ENCODE measurements around the gene SRGAP3. TPM values are rescaled to one million over a fixed set of nuclear protein-coding genes. Genes with fewer than 3 reads are reported as not detected.
"Not testable (repeated sequence)": the region's sequence is repeated elsewhere in the genome, so short reads cannot be mapped to it uniquely, and the experiment has no call there.

SRGAP3 gene
- total RNA-seq, 1 experiment from 2014 or later: 0.24 TPM

DNA sequence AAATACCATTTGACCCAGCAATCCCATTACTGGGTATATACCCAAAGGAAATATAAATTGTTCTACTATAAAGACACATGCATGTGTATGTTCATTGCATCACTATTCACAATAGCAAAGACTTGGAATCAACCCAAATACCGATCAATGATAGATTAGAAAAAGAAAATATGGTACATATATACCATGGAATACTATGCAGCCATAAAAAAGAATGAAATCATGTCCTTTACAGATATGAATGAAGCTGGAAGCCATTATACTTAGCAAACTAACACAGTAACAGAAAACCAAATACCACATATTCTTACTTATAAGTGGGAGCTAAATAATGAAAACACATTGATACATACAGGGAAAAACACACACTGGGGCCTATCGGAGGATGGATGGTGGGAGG lies 164.0 kb downstream of the SRGAP3 start:
- not testable (repeated sequence) for H3K9me3 ChIP-seq (replicated peaks); DNase-seq (ENCODE audit: low read depth in 1 of 2, low spot score in 2 of 2); H3K4me3 ChIP-seq; H3K4me1 ChIP-seq (replicated peaks); H3K27me3 ChIP-seq (replicated peaks); H3K27ac ChIP-seq; H3K36me3 ChIP-seq

DNA sequence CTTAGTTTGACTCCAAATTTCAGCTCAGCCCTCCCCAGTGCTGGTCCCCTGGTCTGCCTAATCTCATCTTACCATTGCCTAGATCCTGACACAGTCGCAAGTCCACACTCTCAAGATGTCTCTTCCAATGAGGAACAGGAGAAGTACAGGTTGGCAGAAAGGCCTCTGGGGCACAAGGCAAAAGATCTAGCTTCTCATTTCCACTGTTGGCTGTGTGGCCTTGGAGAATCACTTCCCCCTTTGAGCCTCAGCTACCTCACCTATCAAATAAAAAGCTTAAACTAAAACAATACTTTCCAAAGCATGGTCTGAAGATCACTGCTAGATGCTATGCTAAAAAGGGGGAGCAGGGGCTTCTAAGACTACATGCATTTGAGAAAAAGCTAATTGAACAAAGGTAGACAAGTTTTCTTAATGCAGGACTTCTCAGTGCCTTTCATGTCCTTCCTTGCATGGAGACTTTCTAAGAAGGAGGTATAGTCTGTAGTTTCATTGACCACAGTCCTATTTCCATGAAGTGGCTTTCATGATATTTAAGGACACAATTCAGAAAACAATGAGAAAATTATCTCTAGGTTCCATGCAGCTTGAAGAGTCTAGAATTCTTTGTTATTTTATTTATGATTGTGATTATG lies 168.1 kb downstream of the SRGAP3 start:
- no peak overlapping the region for H3K4me3 ChIP-seq
- no peaks in the 10 kb centered on the region for H3K27me3 ChIP-seq (replicated peaks)
- no peaks in the 10 kb centered on the region for H3K4me1 ChIP-seq (replicated peaks)
- no peaks in the 10 kb centered on the region for H3K36me3 ChIP-seq
- H3K27ac ChIP-seq: no peak overlapping the region
- DNase-seq (ENCODE audit: low read depth in 1 of 2, low spot score in 2 of 2): no peak
- no peaks in the 10 kb centered on the region for H3K9me3 ChIP-seq (replicated peaks)

DNA sequence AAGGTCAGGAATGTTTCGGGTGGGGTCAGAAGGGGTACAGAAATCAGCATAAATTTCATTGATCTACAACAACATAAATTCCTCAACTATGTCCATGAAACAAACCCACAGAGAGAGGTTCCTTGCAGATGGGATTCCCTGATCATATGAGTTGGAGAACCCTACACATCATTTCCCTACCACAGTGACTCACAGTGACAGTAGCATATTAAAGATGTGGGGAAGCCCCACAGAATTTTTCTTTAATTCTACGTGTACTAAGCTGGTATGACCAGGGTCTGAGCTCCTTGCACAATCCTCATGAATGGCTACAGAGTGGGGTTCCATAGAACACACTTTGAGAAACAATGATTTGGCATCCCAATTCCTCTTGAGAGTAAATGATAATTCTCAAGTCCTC lies 169.3 kb downstream of the SRGAP3 start:
- H3K4me3 ChIP-seq: no peak overlapping the region
- no peak overlapping the region for H3K27ac ChIP-seq
- no peak for DNase-seq (ENCODE audit: low read depth in 1 of 2, low spot score in 2 of 2)
- no peaks in the 10 kb centered on the region for H3K36me3 ChIP-seq
- H3K4me1 ChIP-seq (replicated peaks): no peaks in the 10 kb centered on the region
- H3K9me3 ChIP-seq (replicated peaks): no peaks in the 10 kb centered on the region
- H3K27me3 ChIP-seq (replicated peaks): no peaks in the 10 kb centered on the region

DNA sequence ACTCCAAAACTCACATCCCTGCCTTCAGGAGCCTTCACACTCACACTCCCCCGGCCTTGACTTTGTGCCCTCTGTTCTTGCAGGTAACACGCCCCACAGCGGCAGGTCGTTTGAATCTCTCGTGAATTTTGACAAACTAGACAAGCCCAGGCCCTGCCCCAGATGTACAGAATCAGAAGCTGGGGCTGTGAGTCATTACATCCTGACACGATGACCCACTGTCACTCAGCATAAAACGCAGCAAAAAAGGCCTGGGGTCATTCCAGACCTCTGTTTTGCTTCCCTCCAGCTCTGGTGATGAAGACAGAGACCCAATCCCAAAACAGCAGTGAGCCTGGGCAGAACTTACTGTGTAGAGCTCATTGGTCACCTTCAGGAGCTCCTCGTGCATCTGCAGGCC lies 169.8 kb downstream of the SRGAP3 start:
- H3K9me3 ChIP-seq (replicated peaks): no peaks in the 10 kb centered on the region
- no peak overlapping the region for H3K27ac ChIP-seq
- H3K36me3 ChIP-seq: no peaks in the 10 kb centered on the region
- H3K4me1 ChIP-seq (replicated peaks): no peaks in the 10 kb centered on the region
- no peak overlapping the region for H3K4me3 ChIP-seq
- DNase-seq (ENCODE audit: low read depth in 1 of 2, low spot score in 2 of 2): no peak
- H3K27me3 ChIP-seq (replicated peaks): no peaks in the 10 kb centered on the region

DNA sequence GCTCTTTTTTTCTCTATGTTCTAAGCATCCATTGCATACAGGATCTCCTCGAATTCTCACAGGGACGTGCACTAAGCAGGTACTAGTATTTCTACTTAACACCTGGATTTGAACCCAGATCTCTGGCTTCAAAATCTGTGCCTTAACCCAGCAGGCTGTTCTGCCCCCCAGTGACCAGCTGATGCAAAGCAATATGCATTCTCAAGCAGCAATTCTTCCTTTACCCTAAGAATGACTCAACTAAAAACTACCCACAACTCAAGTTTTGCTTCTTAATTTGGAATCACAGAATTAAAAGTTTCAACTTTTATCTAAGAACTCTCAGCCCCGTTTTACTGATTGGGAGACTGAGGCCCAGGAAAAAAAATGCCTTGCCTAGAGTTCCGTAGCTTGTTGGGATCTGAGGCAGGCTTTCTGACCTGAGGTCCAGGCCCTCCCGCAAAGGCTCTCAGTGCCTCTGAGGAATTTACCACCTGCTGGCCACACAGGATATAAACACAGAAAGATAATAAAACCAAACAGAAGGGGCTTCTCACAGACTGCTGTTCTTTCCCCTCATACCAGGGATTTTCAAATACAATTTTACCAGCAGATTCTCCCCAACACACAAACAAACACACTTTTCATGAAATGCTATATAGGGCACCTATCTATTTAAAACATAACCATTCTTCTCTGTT lies 170.7 kb downstream of the SRGAP3 start:
- Histone ChIP-seq H3K36me3 (no peaks in the 10 kb centered on the region), H3K4me1 (replicated peaks) (no peaks in the 10 kb centered on the region), H3K4me3 (no peak overlapping the region), H3K27ac (no peak overlapping the region), H3K27me3 (replicated peaks) (no peaks in the 10 kb centered on the region), H3K9me3 (replicated peaks) (no peaks in the 10 kb centered on the region)
- DNase-seq (ENCODE audit: low read depth in 1 of 2, low spot score in 2 of 2): no peak

DNA sequence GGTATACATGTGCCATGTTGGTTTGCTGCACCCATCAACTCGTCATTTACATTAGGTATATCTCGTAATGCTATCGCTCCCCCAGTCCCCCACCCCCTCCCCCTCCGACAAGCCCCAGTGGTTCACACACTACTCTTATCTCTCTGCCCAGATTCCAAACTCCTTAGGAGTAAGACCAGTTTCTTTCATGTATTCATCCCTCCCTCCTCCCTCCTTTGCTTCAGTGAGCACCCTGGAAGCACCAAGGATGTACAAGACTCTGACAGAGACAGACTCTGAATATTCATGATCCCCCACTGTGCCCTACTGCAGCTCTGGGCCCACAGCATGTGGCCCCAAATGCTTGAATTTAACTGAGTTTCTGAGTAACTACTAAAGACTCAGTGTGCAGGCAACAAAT lies 172.4 kb downstream of the SRGAP3 start:
- H3K4me1 ChIP-seq (replicated peaks): no peaks in the 10 kb centered on the region
- no peak overlapping the region for H3K4me3 ChIP-seq
- H3K27me3 ChIP-seq (replicated peaks): no peaks in the 10 kb centered on the region
- H3K36me3 ChIP-seq: no peaks in the 10 kb centered on the region
- no peaks in the 10 kb centered on the region for H3K9me3 ChIP-seq (replicated peaks)
- no peak for DNase-seq (ENCODE audit: low read depth in 1 of 2, low spot score in 2 of 2)
- H3K27ac ChIP-seq: no peak overlapping the region

DNA sequence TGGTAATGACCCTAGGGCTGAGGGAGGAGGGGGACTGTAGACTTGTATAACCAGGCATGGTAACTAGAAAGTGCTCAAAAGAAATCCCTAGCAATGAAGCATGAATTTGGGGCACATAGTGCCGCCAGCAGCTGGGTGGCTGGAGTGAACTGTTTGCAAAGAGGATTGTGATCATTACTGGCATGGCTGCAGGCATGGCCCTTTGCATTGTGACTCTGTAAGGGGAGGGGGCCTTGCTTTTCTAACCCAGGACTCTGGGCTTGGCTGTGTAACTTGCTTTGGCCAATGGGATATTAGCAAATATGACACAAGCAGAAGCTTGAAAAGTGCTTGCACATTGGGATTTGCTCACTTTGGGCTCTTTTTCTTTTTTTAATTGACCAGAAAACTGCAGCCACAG lies 173.7 kb downstream of the SRGAP3 start:
- Histone ChIP-seq H3K4me1 (replicated peaks) (no peaks in the 10 kb centered on the region), H3K4me3 (no peak overlapping the region), H3K9me3 (replicated peaks) (no peaks in the 10 kb centered on the region), H3K27me3 (replicated peaks) (no peaks in the 10 kb centered on the region), H3K27ac (no peak overlapping the region), H3K36me3 (no peaks in the 10 kb centered on the region)
- no peak for DNase-seq (ENCODE audit: low read depth in 1 of 2, low spot score in 2 of 2)

DNA sequence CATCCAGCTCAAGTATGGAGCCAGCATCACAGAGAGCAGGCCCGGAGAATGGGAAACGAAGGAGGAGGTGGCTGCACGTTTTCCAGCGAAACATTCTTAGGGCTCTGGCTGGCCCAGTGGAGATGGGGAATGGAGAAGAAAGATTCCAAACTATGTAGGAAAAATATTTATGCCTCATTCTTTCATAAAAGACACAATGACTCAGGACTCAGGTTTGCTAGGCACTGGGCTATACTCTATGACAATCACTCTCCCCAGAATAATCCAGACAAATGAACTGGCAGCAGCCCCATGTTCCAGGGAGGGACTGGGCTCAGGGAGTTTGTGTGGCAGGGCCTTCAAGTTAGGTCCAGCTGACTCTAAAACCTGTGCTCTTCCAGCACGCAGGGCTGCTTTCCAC lies 175.4 kb downstream of the SRGAP3 start:
- no peaks in the 10 kb centered on the region for H3K9me3 ChIP-seq (replicated peaks)
- H3K4me1 ChIP-seq (replicated peaks): no peaks in the 10 kb centered on the region
- H3K36me3 ChIP-seq: no peaks in the 10 kb centered on the region
- no peak for DNase-seq (ENCODE audit: low read depth in 1 of 2, low spot score in 2 of 2)
- H3K27ac ChIP-seq: no peak overlapping the region
- no peaks in the 10 kb centered on the region for H3K27me3 ChIP-seq (replicated peaks)
- no peak overlapping the region for H3K4me3 ChIP-seq

DNA sequence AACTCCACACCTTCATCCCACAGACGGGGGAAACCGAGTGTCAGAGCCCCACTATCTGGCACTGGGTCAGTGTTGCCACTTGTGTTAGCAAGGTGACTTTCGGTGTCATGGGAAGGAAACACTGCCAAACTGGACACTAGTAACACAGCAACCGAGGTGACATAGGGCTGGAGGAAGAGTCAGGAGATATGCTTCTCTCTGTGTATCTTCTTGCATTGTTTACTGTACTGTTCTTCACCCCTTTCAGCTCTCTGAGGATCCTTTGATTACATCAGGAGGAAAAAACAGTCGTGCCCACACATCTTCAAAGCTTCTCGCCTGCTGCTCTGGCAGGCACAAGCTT lies 176.8 kb downstream of the SRGAP3 start:
- no peaks in the 10 kb centered on the region for H3K27me3 ChIP-seq (replicated peaks)
- H3K9me3 ChIP-seq (replicated peaks): no peaks in the 10 kb centered on the region
- H3K36me3 ChIP-seq: no peaks in the 10 kb centered on the region
- H3K4me3 ChIP-seq: no peak overlapping the region
- H3K4me1 ChIP-seq (replicated peaks): no peaks in the 10 kb centered on the region
- DNase-seq (ENCODE audit: low read depth in 1 of 2, low spot score in 2 of 2): no peak
- H3K27ac ChIP-seq: no peak overlapping the region

DNA sequence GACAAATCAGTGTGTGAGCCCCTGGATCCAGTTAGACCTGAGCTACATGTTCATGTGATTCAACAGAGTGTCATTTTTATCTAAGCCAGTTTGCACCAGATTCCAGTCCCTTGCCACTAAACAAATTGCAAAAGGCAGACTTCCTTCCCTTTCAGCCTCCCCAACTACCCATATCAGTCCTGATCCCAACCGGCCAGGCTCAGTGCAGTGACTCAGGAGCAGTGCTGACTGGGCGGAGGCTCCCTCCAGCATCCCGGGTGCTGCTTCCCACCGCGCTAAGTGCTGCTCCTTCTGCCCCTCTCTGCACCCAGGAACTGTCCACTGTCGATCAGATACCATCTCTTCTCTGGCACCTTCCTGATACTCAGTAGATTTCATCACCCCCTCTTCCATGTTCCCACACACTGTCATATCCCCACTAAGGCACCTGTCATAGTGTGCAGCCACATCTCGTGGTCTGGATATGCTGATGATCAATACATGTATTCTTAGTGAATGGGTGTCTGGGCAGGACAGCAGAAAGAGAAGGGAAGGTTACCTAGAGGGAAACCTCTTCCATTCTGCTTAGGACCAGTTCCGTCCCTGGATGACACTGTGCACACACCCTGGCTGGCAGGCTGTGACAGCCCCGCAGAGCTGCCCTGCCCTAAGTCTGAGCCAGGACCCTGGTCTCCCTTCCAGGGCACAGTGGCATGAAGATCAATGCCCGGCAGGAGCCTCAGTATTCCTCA lies 177.3 kb downstream of the SRGAP3 start:
- Histone ChIP-seq H3K4me3 (no peak overlapping the region), H3K27me3 (replicated peaks) (no peaks in the 10 kb centered on the region), H3K9me3 (replicated peaks) (no peaks in the 10 kb centered on the region), H3K4me1 (replicated peaks) (no peaks in the 10 kb centered on the region), H3K36me3 (no peaks in the 10 kb centered on the region), H3K27ac (no peak overlapping the region)
- no peak for DNase-seq (ENCODE audit: low read depth in 1 of 2, low spot score in 2 of 2)

DNA sequence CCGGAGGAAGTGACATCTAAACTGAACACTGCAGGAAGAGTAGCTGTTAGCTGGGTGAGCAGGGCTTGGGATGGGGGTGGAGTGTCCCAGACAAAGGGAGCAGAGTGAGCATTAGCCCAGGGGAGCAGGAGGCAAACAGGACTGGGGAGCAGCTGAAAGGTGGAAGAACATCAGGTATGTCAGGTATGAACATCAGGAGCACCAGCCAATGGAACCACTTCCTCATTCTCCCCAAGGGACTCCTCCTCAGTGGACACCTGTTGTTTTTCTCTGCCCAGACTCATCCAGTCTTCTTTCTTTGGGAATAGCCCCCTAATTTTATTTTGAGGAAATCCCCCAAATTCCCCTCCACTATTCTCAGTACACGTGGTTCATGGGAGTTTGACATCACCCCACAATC lies 178.5 kb downstream of the SRGAP3 start:
- Histone ChIP-seq H3K4me1 (replicated peaks) (no peaks in the 10 kb centered on the region), H3K4me3 (no peak overlapping the region), H3K9me3 (replicated peaks) (no peaks in the 10 kb centered on the region), H3K27ac (no peak overlapping the region), H3K36me3 (no peaks in the 10 kb centered on the region), H3K27me3 (replicated peaks) (no peaks in the 10 kb centered on the region)
- DNase-seq (ENCODE audit: low read depth in 1 of 2, low spot score in 2 of 2): no peak

DNA sequence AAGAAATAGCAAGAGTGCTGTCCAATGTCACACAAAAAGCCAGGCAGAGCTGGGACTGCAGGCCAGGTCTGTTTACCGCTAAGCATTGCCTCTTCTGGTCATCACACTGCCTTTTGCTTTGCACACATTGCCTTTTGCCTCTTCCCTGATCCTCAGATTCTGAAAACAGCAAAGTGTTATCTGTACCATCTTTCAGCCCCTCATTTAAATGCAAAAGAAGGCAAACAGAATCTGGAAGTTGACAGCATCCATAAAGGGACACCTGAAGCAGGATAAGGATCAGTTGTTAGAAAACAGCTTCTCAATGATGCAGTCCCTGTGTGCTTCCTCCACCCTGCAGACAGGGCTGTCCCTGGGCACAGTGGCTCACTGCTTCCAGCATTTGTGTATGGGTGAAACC lies 179.5 kb downstream of the SRGAP3 start:
- H3K9me3 ChIP-seq (replicated peaks): no peaks in the 10 kb centered on the region
- no peaks in the 10 kb centered on the region for H3K36me3 ChIP-seq
- no peak for DNase-seq (ENCODE audit: low read depth in 1 of 2, low spot score in 2 of 2)
- no peaks in the 10 kb centered on the region for H3K4me1 ChIP-seq (replicated peaks)
- H3K4me3 ChIP-seq: no peak overlapping the region
- no peak overlapping the region for H3K27ac ChIP-seq
- no peaks in the 10 kb centered on the region for H3K27me3 ChIP-seq (replicated peaks)

DNA sequence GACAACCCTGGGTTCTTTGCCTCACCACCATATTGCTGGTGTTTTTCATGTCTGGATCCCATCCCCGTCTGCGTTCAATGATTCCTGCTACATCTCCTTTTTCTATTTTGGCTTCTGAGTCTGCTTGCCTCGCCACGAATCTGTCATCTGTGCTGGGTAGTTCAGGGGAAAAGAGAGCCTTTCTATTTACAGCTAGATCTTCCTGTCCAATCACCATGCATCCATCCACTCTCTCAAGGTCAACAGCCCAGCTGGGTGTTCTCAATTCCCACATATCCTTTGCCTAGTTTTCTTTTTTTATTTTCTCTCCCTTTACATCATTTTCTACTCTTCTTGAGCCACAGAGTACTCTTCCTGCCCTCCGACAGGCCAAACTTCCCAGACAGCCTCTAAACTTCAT lies 181.4 kb downstream of the SRGAP3 start:
- Histone ChIP-seq H3K4me1 (replicated peaks) (no peaks in the 10 kb centered on the region), H3K9me3 (replicated peaks) (no peaks in the 10 kb centered on the region), H3K4me3 (no peak overlapping the region), H3K27ac (no peak overlapping the region), H3K27me3 (replicated peaks) (no peaks in the 10 kb centered on the region), H3K36me3 (no peaks in the 10 kb centered on the region)
- DNase-seq (ENCODE audit: low read depth in 1 of 2, low spot score in 2 of 2): no peak

DNA sequence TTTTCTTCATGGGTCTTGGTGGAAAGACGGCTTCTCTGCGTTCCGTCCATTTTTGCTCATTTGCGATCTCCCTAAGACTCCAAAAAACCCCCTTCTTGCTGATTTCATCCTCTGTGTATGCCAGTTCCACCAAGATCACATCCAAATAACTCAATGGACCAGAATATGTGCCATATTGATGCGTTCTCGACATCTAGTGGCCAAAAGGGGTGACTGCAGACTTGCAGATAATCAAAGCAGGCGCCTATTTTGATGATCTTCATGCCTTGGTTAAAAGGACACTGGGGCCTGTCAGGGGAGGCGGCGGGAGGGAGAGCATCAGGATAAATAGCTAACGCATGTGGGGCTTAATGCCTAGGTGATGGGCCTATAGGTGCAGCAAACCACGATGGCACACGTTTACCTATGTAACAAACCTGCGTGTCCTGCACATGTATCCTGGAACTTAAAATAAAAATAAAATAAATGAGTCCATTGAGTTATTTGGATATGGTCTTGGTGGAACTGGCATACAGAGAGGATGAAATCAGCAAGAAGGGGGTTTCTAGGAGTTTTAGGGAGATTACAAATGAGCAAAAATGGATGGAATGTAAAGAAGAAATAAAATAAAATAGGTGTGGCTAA lies 182.0 kb downstream of the SRGAP3 start:
- H3K27ac ChIP-seq: no peak overlapping the region
- no peaks in the 10 kb centered on the region for H3K27me3 ChIP-seq (replicated peaks)
- no peaks in the 10 kb centered on the region for H3K9me3 ChIP-seq (replicated peaks)
- no peaks in the 10 kb centered on the region for H3K36me3 ChIP-seq
- H3K4me1 ChIP-seq (replicated peaks): no peaks in the 10 kb centered on the region
- peak in 1 of 2 experiments; percentile 30 for DNase-seq (ENCODE audit: low read depth in 1 of 2, low spot score in 2 of 2)
- H3K4me3 ChIP-seq: no peak overlapping the region

Measured in SJSA1 (cell line).